Measurements from ENCODE around the gene RALGPS2. TPM values are rescaled to one million over a fixed set of nuclear protein-coding genes. Genes with fewer than 3 reads are reported as not detected.

The RALGPS2 gene
- total RNA-seq, 6 experiments from 2014 or later = 21.0 to 38.3 (median 28.4) TPM

- Histone ChIP-seq H3K9me3 (no peaks in the 10 kb centered on the region), H3K4me3 (no peak overlapping the region), H3K27ac (no peak overlapping the region), H3K27me3 (no peaks in the 10 kb centered on the region), H3K36me3 (peaks cover 0 to 3% (median 0%) of the 10 kb centered on the region in 4 donors), H3K4me1 (no peaks in the 10 kb centered on the region)
- TF ChIP-seq POLR2A (IDR thresholded peaks at IDR 0.05) (no peak), CTCF (IDR thresholded peaks at IDR 0.05) (no peak)
- ATAC-seq (peak in 1 of 4 donors; percentile 36), DNase-seq (no peak)
- intact Hi-C loops (cut with DNase I) = no loop called here
- 47% methylated on average over 3 of the region's 3 CpGs for WGBS (ENCODE audit: insufficient coverage, low coverage, low lambda C conversion rate, missing lambda C conversion rate)
These were observed 77.8 kb downstream of the RALGPS2 start for GRCh38 chr1:178802873-178803272.

GRCh38 chr1:178806665-178807300, 81.7 kb downstream of the RALGPS2 start:
- ATAC-seq (no peak), DNase-seq (no peak)
- H3K4me3 ChIP-seq = no peak overlapping the region
- no peaks in the 10 kb centered on the region for H3K27me3 ChIP-seq
- no peaks in the 10 kb centered on the region for H3K9me3 ChIP-seq
- H3K36me3 ChIP-seq = peaks cover 0 to 6% (median 2%) of the 10 kb centered on the region in 4 donors
- WGBS (ENCODE audit: insufficient coverage, low coverage, low lambda C conversion rate, missing lambda C conversion rate) = 77% methylated on average over 9 of the region's 9 CpGs
- no peak overlapping the region for H3K27ac ChIP-seq
- TF ChIP-seq POLR2A (IDR thresholded peaks at IDR 0.05) (no peak), CTCF (IDR thresholded peaks at IDR 0.05) (no peak)
- intact Hi-C loops (cut with DNase I) = no loop called here
- no peaks in the 10 kb centered on the region for H3K4me1 ChIP-seq

GRCh38 chr1:178808529-178808928, 83.5 kb downstream of the RALGPS2 start:
- no peak for DNase-seq
- Histone ChIP-seq H3K4me1 (no peaks in the 10 kb centered on the region), H3K27me3 (no peaks in the 10 kb centered on the region), H3K36me3 (peaks cover 0 to 6% (median 2%) of the 10 kb centered on the region in 4 donors), H3K9me3 (no peaks in the 10 kb centered on the region), H3K4me3 (no peak overlapping the region), H3K27ac (no peak overlapping the region)
- no peak for TF ChIP-seq CTCF (IDR thresholded peaks at IDR 0.05)
- WGBS (ENCODE audit: insufficient coverage, low coverage, low lambda C conversion rate, missing lambda C conversion rate) = 89% methylated on average over 3 of the region's 3 CpGs
- no peak for ATAC-seq
- intact Hi-C loops (cut with DNase I) = no loop called here

- no peak overlapping the region for H3K4me3 ChIP-seq
- no peak for DNase-seq
- H3K4me1 ChIP-seq = no peaks in the 10 kb centered on the region
- H3K27ac ChIP-seq = no peak overlapping the region
- H3K27me3 ChIP-seq = no peaks in the 10 kb centered on the region
- H3K9me3 ChIP-seq = no peaks in the 10 kb centered on the region
- TF ChIP-seq CTCF (IDR thresholded peaks at IDR 0.05) (no peak), POLR2A (IDR thresholded peaks at IDR 0.05) (no peak)
- peaks cover 0 to 11% (median 3%) of the 10 kb centered on the region in 4 donors for H3K36me3 ChIP-seq
- ATAC-seq = no peak
- intact Hi-C loops (cut with DNase I) = no loop called here
These were observed 85.5 kb downstream of the RALGPS2 start for GRCh38 chr1:178810585-178810984.

GRCh38 chr1:178818416-178818815, 93.4 kb downstream of the RALGPS2 start:
- no peak overlapping the region for H3K4me3 ChIP-seq
- TF ChIP-seq POLR2A (IDR thresholded peaks at IDR 0.05) (no peak), CTCF (IDR thresholded peaks at IDR 0.05) (no peak)
- intact Hi-C loops (cut with DNase I) = no loop called here
- H3K36me3 ChIP-seq = peaks cover 0 to 6% (median 0%) of the 10 kb centered on the region in 4 donors
- H3K9me3 ChIP-seq = no peaks in the 10 kb centered on the region
- H3K27ac ChIP-seq = no peak overlapping the region
- 90% methylated on average over 2 of the region's 2 CpGs for WGBS (ENCODE audit: insufficient coverage, low coverage, low lambda C conversion rate, missing lambda C conversion rate)
- H3K4me1 ChIP-seq = no peaks in the 10 kb centered on the region
- no peak for ATAC-seq
- DNase-seq = no peak
- H3K27me3 ChIP-seq = no peaks in the 10 kb centered on the region

All from right lobe of liver (tissue), 6 donors.